A375 (cell line): ENCODE measurements around the gene PPCDC. TPM values are rescaled to one million over a fixed set of nuclear protein-coding genes. Genes with fewer than 3 reads are reported as not detected.

ENCODE experiments used
- small RNA-seq: library from RNA; depleted of rRNA; stranded (forward); fragments of <200 nt; gene quantifications from one replicate; pipeline ENCODE3, GENCODE V24; 2014
- total RNA-seq: library from RNA; depleted of rRNA; stranded (reverse); fragments of >200 nt; shearing (Covaris generic); gene quantifications from 2 replicates; pipeline ENCODE4 v1.2.3, GENCODE V29; 2014; rRNA removed

PPCDC gene, protein sequence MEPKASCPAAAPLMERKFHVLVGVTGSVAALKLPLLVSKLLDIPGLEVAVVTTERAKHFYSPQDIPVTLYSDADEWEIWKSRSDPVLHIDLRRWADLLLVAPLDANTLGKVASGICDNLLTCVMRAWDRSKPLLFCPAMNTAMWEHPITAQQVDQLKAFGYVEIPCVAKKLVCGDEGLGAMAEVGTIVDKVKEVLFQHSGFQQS
- total RNA-seq: 16.9 and 21.7 TPM in 2 replicates

DNA sequence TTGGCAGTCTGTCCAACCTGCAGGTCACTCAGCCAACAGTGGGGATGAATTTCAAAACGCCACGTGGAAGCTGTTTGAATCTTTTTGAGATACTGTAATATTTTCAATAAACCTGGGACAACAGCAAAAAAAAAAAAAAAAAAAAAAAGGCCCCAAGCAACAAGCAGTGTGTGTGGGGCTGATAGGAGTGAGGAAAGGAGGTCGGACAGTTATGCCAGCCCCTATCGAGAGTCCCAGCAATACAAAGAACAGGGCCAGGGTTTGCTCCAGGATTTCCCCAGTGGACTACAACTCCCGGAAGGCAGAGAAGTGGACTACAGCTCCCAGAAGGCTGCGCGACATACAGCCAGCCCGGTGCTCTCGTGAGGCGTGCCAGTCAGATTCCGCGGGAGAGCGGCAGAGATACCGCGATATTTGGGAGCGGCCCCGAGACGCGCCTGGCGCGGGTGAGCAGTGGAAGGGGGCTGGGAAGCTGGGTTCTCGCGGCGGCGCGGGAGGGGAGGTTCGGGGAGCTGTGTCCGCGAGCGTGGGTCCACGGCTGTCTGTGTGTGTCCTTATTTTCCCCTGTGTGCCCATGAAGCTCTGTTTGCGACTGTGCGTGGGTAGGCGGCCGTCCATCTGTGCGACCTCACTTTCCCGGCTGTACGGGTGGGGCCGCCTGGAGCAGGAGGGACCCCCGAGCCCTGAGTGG lies at the start of gene PPCDC:
Gene PPCDC (plus strand): TSS at position 410 of the 691 bp plus-strand sequence. CDS start 4,729 bp downstream, outside the sequence.

DNA sequence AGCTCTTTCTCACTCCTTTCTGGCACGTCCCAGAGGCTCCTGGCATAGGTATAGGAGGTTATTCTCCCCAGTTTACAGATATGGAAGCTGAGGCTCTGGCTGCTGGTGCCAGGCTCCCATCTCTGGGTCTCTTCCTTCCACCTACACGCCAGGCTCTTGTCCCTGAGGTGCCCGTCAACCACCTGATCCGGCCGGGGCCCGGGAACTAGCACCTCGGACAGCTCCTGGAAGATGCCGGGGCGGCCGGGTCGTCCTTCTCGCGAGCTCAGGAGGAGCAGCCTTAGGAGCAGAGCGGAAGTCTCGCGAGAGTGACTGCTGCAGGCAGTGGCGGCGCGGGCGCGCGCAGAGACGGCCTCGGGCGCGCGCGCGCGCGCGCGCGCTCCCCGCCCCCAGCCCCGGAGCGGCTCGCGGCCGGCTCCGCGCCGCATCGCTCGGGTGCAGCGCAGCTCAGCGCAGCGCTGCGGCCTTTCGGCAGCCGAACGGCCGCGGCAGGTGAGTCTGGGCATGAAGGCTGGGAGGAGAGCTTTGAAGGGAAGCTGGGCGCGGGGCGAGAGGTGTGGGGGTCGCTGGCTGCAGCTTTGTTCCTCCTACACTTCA lies 28.1 kb upstream of the PPCDC start, which contains the start of gene SCAMP5:
Gene SCAMP5 (plus strand): TSS at position 382 of the 597 bp plus-strand sequence. CDS start 16,277 bp downstream, outside the sequence.

Small RNAs within 50 kb of the gene (small RNA-seq; reads per million reads assigned to genes)
- gene AC015720.1 (not detected), gene RF00019 (not detected)

Other genes starting within 250 kb of the PPCDC start
- gene CSK, start 241.5 kb upstream of the PPCDC start, total RNA-seq: 30.0 and 37.9 TPM in 2 replicates
- gene LMAN1L, start 210.8 kb upstream of the PPCDC start, total RNA-seq: 0.16 and 0.64 TPM in 2 replicates
- gene CPLX3, start 197.0 kb upstream of the PPCDC start, total RNA-seq: 0.08 and 0.15 TPM in 2 replicates
- gene ULK3, start 180.4 kb upstream of the PPCDC start, total RNA-seq: 31.0 and 35.5 TPM in 2 replicates
- gene SCAMP2, start 150.2 kb upstream of the PPCDC start, total RNA-seq: 13.8 and 18.4 TPM in 2 replicates
- gene MPI, start 133.5 kb upstream of the PPCDC start, total RNA-seq: 89.8 and 103 TPM in 2 replicates
- 34.2 and 37.5 TPM in 2 replicates for gene FAM219B, start 116.7 kb upstream of the PPCDC start, total RNA-seq
- gene COX5A, start 85.5 kb upstream of the PPCDC start, total RNA-seq: 85.7 and 95.1 TPM in 2 replicates
- gene RPP25, start 66.8 kb upstream of the PPCDC start, total RNA-seq: 32.4 and 33.1 TPM in 2 replicates
- gene SCAMP5, start 28.0 kb upstream of the PPCDC start, total RNA-seq: 5.3 and 8.6 TPM in 2 replicates
- 14.2 and 14.7 TPM in 2 replicates for gene C15orf39, start 178.3 kb downstream of the PPCDC start, total RNA-seq
- gene GOLGA6C, start 234.7 kb downstream of the PPCDC start, total RNA-seq: 0.05 TPM in 1 of 2 replicates, not detected in the other